CD1c-positive myeloid dendritic cell (primary cell): ENCODE data around the gene TAS2R46.
"Not testable (repeated sequence)": the region's sequence is repeated elsewhere in the genome, so short reads cannot be mapped to it uniquely, and the experiment has no call there.

Experiments used
- DNase-seq: peaks from one replicate; pipeline ENCODE4 v3.0.0-alpha.2; 2016; ENCODE audit errors: extremely low spot score

TAS2R46 gene

GRCh38 chr12:11062194-11062593, at the start of gene TAS2R46:
TAS2R46 (minus strand) TSS chr12:11062294; CDS start chr12:11062294, 0 bp downstream.
- DNase-seq, result not testable (repeated sequence)

- DNase-seq, result not testable (repeated sequence)
Measured at GRCh38 chr12:11111213-11111612, 49.1 kb upstream of the TAS2R46 start.

- no peak for DNase-seq
Measured at GRCh38 chr12:11108862-11109261, 46.8 kb upstream of the TAS2R46 start.

- no peak for DNase-seq
Measured at GRCh38 chr12:11107719-11108118, 45.6 kb upstream of the TAS2R46 start.

- DNase-seq, result no peak
Measured at GRCh38 chr12:11106288-11106687, 44.2 kb upstream of the TAS2R46 start.

- no peak for DNase-seq
Measured at GRCh38 chr12:11105546-11105945, 43.5 kb upstream of the TAS2R46 start.

- DNase-seq, result not testable (repeated sequence)
Measured at GRCh38 chr12:11094910-11095309, 32.8 kb upstream of the TAS2R46 start.

GRCh38 chr12:11092128-11092527, 30.0 kb upstream of the TAS2R46 start, which contains the start of gene TAS2R43:
TAS2R43 (minus strand) TSS chr12:11092313; CDS start chr12:11092229, 84 bp downstream.
- no peak for DNase-seq

GRCh38 chr12:11089246-11089645, 27.2 kb upstream of the TAS2R46 start:
- DNase-seq, result no peak

- DNase-seq, result no peak
Measured at GRCh38 chr12:11085419-11085818, 23.3 kb upstream of the TAS2R46 start.

GRCh38 chr12:11081987-11082386, 19.9 kb upstream of the TAS2R46 start:
- DNase-seq, result no peak

- DNase-seq, result no peak
Measured at GRCh38 chr12:11078246-11078645, 16.2 kb upstream of the TAS2R46 start.

GRCh38 chr12:11075642-11076041, 13.5 kb upstream of the TAS2R46 start:
- no peak for DNase-seq

- no peak for DNase-seq
Measured at GRCh38 chr12:11071414-11071813, 9.3 kb upstream of the TAS2R46 start.

- no peak for DNase-seq
Measured at GRCh38 chr12:11070999-11071398, 8.9 kb upstream of the TAS2R46 start.

GRCh38 chr12:11069854-11070365, 7.8 kb upstream of the TAS2R46 start:
- no peak for DNase-seq

GRCh38 chr12:11067514-11067913, 5.4 kb upstream of the TAS2R46 start:
- no peak for DNase-seq

- no peak for DNase-seq
Measured at GRCh38 chr12:11059784-11060183, 2.3 kb downstream of the TAS2R46 start.

- no peak for DNase-seq
Measured at GRCh38 chr12:11059041-11059440, 3.1 kb downstream of the TAS2R46 start.

- DNase-seq, result no peak
Measured at GRCh38 chr12:11055306-11055705, 6.8 kb downstream of the TAS2R46 start.

GRCh38 chr12:11049806-11050531, 12.1 kb downstream of the TAS2R46 start:
- not testable (repeated sequence) for DNase-seq

- not testable (repeated sequence) for DNase-seq
Measured at GRCh38 chr12:11041366-11041765, 20.7 kb downstream of the TAS2R46 start.

GRCh38 chr12:11040162-11040561, 21.9 kb downstream of the TAS2R46 start:
- no peak for DNase-seq

- no peak for DNase-seq
Measured at GRCh38 chr12:11039171-11039570, 22.9 kb downstream of the TAS2R46 start.
